ENCODE results near the gene CYFIP1. TPM values are rescaled to one million over a fixed set of nuclear protein-coding genes. Genes with fewer than 3 reads are reported as not detected.

CYFIP1 gene
- total and polyA plus RNA-seq, 2 of the 13 experiments (the other 11 are each of a cell fraction or from before 2014, with no cell fraction given), result 38.1 to 58.3 TPM

DNA sequence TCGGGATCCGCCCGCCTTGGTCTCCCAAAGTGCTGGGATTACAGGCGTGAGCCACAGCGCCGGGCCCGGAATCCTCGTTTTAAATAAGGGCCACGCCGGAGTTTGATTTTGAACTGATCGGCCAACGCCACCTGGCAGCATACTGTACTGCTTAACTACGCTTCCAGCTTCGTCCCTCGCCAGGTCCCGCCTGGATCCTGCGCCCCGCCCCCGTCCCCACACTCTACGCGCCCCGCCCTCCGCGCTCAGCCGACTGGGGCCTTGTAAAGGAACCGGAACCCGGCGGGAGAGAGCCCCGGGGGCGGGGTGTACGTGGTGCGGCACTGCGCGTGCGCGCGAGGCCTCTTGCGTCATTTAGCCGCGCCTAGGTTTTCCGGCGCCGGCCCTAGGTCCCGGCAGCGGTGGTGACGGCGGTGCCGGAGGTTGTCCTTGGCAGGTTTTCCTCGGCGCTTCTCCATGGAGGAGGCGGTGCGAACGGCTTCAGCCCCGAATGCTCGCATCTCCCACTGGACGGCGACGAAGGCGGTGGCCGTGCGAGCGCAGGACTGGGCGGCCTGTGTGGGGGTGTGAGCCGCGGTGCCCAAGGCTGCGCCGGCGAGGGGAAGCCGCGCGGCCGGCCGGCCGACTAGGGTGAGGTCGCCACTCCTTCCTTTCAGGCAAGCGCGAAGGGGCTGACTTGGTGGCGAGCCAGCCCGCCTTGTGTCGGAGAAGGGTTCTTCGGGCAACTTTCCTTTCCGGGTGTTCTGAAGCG lies 141.7 kb downstream of the CYFIP1 start, which contains the start of gene NIPA2 (continued):
- TF ChIP-seq, protein P1, sequence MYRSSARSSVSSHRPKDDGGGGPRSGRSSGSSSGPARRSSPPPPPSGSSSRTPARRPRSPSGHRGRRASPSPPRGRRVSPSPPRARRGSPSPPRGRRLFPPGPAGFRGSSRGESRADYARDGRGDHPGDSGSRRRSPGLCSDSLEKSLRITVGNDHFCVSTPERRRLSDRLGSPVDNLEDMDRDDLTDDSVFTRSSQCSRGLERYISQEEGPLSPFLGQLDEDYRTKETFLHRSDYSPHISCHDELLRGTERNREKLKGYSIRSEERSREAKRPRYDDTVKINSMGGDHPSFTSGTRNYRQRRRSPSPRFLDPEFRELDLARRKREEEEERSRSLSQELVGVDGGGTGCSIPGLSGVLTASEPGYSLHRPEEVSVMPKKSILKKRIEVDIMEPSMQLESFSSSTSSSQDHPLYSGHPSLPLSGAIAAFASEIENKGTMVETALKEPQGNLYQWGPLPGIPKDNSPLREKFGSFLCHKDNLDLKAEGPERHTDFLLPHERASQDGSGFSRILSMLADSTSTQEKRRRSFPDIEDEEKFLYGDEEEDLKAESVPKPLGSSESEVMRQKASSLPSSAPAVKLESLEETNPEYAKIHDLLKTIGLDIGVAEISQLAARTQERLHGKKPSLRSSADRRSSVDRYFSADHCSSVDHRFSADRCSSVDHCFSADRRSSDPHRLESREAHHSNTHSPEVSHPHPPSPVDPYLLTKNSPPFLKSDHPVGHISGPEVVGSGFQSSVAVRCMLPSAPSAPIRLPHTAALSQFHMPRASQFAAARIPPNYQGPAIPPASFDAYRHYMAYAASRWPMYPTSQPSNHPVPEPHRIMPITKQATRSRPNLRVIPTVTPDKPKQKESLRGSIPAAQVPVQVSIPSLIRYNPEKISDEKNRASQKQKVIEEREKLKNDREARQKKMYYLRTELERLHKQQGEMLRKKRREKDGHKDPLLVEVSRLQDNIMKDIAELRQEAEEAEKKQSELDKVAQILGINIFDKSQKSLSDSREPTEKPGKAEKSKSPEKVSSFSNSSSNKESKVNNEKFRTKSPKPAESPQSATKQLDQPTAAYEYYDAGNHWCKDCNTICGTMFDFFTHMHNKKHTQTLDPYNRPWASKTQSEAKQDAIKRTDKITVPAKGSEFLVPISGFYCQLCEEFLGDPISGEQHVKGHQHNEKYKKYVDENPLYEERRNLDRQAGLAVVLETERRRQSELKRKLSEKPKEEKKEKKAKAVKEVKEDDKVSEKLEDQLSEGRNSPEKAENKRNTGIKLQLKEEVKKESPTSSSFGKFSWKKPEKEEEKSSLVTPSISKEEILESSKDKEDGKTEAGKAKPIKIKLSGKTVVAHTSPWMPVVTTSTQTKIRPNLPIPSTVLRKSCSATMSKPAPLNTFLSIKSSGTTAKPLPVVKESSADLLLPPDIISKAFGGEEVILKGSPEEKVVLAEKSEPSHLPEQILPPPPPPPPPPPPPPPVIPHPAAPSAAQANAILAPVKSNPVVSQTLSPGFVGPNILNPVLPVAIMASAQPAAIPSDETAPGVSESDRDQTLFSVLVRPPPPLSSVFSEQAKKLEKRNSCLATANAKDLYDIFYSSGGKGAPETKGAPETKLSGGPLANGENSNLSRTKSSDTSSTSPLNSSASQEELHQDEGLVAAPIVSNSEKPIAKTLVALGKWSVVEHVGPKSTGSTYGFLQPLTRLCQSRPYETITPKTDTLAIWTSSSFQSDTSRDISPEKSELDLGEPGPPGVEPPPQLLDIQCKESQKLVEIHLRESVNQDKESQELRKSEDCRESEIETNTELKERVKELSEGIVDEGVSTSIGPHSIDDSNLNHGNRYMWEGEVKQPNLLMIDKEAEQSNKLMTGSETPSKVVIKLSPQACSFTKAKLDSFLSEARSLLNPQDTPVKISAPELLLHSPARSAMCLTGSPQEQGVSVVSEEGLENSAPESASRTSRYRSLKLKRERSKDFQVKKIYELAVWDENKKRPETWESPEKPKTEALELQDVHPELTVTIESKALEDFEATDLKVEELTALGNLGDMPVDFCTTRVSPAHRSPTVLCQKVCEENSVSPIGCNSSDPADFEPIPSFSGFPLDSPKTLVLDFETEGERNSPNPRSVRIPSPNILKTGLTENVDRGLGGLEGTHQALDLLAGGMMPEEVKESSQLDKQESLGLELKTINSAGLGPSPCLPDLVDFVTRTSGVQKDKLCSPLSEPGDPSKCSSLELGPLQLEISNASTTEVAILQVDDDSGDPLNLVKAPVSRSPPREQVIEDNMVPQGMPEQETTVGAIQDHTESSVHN (CRISPR knock-in tag; IDR thresholded peaks at IDR 0.05), result no peak
- TF ChIP-seq SMC3 (IDR thresholded peaks at IDR 0.05; ENCODE audit: low read length) (no peak), SAFB2 (CRISPR knock-in tag; IDR thresholded peaks at IDR 0.05; ENCODE audit: borderline replicate concordance, low read depth) (0 out of 2 replicates have a peak, but pooled peaks have one; percentile 34), ZNF180 (CRISPR knock-in tag; IDR thresholded peaks at IDR 0.05; ENCODE audit: borderline replicate concordance, low read depth) (no peak), ZNF883 (CRISPR knock-in tag; IDR thresholded peaks at IDR 0.05; ENCODE audit: not compliant biosample characterization) (peak; percentile 62), RCOR2 (CRISPR knock-in tag; IDR thresholded peaks at IDR 0.05) (no peak), HOXD1 (CRISPR knock-in tag; IDR thresholded peaks at IDR 0.05) (no peak; the same call in none of the 2 replicates), ISX (CRISPR knock-in tag; conservative IDR thresholded peaks at IDR 0.05) (no peak), CAMTA2 (CRISPR knock-in tag; IDR thresholded peaks at IDR 0.05; ENCODE audit: borderline replicate concordance) (no peak), ZNF839 (CRISPR knock-in tag; IDR thresholded peaks at IDR 0.05; ENCODE audit: borderline replicate concordance) (no peak), ZNF24 (IDR thresholded peaks at IDR 0.05) (no peak), KDM4B (CRISPR knock-in tag; IDR thresholded peaks at IDR 0.05) (0 out of 2 replicates have a peak, but pooled peaks have one; percentile 46), NFYB (CRISPR knock-in tag; IDR thresholded peaks at IDR 0.05) (no peak), PHF21A (CRISPR knock-in tag; IDR thresholded peaks at IDR 0.05) (peak; percentile 55; the same call in 1 of the 2 replicates)
- TF ChIP-seq, protein P2, sequence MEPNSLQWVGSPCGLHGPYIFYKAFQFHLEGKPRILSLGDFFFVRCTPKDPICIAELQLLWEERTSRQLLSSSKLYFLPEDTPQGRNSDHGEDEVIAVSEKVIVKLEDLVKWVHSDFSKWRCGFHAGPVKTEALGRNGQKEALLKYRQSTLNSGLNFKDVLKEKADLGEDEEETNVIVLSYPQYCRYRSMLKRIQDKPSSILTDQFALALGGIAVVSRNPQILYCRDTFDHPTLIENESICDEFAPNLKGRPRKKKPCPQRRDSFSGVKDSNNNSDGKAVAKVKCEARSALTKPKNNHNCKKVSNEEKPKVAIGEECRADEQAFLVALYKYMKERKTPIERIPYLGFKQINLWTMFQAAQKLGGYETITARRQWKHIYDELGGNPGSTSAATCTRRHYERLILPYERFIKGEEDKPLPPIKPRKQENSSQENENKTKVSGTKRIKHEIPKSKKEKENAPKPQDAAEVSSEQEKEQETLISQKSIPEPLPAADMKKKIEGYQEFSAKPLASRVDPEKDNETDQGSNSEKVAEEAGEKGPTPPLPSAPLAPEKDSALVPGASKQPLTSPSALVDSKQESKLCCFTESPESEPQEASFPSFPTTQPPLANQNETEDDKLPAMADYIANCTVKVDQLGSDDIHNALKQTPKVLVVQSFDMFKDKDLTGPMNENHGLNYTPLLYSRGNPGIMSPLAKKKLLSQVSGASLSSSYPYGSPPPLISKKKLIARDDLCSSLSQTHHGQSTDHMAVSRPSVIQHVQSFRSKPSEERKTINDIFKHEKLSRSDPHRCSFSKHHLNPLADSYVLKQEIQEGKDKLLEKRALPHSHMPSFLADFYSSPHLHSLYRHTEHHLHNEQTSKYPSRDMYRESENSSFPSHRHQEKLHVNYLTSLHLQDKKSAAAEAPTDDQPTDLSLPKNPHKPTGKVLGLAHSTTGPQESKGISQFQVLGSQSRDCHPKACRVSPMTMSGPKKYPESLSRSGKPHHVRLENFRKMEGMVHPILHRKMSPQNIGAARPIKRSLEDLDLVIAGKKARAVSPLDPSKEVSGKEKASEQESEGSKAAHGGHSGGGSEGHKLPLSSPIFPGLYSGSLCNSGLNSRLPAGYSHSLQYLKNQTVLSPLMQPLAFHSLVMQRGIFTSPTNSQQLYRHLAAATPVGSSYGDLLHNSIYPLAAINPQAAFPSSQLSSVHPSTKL (CRISPR knock-in tag; IDR thresholded peaks at IDR 0.05), result no peak; the same call in 1 of the 2 replicates
- TF ChIP-seq, protein P3, sequence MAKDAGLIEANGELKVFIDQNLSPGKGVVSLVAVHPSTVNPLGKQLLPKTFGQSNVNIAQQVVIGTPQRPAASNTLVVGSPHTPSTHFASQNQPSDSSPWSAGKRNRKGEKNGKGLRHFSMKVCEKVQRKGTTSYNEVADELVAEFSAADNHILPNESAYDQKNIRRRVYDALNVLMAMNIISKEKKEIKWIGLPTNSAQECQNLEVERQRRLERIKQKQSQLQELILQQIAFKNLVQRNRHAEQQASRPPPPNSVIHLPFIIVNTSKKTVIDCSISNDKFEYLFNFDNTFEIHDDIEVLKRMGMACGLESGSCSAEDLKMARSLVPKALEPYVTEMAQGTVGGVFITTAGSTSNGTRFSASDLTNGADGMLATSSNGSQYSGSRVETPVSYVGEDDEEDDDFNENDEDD (CRISPR knock-in tag; IDR thresholded peaks at IDR 0.05; ENCODE audit: borderline replicate concordance), result peak; percentile 25; the same call in 1 of the 2 replicates
